ENCODE measurements around the gene CYTH3.

DNA sequence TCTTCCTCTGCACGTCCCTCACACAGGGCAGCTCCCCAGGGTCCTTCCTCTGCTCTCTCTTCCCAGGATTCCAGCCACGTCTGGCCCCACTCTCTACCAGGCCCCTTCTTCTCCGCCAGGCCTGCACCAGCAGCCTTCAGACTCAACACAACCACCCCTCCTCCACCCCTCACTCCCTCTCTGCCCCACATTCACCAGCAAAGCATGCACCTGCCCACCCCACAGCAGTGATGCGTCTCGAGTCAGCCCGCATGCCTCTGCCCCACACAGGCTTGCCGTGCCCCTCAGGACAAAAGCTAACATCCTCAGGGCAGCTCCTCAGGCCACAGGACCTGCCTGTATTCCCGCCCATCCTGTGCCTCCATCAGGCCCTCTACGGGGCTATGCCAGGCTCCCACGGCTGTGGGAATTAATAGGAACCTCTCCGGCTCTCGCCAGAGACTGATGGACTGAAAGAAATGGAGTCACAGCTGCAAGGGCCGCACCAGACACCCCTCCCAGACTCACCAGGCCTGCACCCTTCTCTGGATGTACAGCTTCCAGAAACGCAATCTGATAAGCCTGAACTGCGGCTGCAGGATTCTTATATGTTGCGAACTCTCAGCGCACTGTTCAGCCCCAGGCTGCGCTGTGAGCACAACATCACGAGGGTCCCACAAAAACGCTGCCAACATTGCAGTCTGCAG is 100.1 kb downstream of the CYTH3 start:
- TF ChIP-seq EZH2 (IDR thresholded peaks at IDR 0.05; ENCODE audit: borderline replicate concordance, low read depth, low read length, severe bottlenecking) (no peak), POLR2AphosphoS5 (IDR thresholded peaks at IDR 0.05; ENCODE audit: insufficient read depth, low read depth, low read length) (no peak), POLR2A (IDR thresholded peaks at IDR 0.05; ENCODE audit: low read depth, low read length) (no peak), GATA2 (IDR thresholded peaks at IDR 0.05; ENCODE audit: insufficient read depth, insufficient read length, low read depth, low read length) (no peak)
- TF ChIP-seq, protein P1, sequence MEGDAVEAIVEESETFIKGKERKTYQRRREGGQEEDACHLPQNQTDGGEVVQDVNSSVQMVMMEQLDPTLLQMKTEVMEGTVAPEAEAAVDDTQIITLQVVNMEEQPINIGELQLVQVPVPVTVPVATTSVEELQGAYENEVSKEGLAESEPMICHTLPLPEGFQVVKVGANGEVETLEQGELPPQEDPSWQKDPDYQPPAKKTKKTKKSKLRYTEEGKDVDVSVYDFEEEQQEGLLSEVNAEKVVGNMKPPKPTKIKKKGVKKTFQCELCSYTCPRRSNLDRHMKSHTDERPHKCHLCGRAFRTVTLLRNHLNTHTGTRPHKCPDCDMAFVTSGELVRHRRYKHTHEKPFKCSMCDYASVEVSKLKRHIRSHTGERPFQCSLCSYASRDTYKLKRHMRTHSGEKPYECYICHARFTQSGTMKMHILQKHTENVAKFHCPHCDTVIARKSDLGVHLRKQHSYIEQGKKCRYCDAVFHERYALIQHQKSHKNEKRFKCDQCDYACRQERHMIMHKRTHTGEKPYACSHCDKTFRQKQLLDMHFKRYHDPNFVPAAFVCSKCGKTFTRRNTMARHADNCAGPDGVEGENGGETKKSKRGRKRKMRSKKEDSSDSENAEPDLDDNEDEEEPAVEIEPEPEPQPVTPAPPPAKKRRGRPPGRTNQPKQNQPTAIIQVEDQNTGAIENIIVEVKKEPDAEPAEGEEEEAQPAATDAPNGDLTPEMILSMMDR (IDR thresholded peaks at IDR 0.05; ENCODE audit: extremely low read depth in 1 of 2, insufficient read depth in 1 of 2, low read depth in 1 of 2, low read length in 2 of 2), result no peak
- TF ChIP-seq, protein P2, sequence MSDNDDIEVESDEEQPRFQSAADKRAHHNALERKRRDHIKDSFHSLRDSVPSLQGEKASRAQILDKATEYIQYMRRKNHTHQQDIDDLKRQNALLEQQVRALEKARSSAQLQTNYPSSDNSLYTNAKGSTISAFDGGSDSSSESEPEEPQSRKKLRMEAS (IDR thresholded peaks at IDR 0.05; ENCODE audit: insufficient read depth, insufficient read length), result no peak

Data from endothelial cell of umbilical vein (primary cell).